Measurements from ENCODE around the gene KRT31. TPM values are rescaled to one million over a fixed set of nuclear protein-coding genes. Genes with fewer than 3 reads are reported as not detected.
"Not testable (repeated sequence)": the region's sequence is repeated elsewhere in the genome, so short reads cannot be mapped to it uniquely, and the experiment has no call there.

The KRT31 gene
- total RNA-seq, 1 donor from 2014 or later = not detected

DNA sequence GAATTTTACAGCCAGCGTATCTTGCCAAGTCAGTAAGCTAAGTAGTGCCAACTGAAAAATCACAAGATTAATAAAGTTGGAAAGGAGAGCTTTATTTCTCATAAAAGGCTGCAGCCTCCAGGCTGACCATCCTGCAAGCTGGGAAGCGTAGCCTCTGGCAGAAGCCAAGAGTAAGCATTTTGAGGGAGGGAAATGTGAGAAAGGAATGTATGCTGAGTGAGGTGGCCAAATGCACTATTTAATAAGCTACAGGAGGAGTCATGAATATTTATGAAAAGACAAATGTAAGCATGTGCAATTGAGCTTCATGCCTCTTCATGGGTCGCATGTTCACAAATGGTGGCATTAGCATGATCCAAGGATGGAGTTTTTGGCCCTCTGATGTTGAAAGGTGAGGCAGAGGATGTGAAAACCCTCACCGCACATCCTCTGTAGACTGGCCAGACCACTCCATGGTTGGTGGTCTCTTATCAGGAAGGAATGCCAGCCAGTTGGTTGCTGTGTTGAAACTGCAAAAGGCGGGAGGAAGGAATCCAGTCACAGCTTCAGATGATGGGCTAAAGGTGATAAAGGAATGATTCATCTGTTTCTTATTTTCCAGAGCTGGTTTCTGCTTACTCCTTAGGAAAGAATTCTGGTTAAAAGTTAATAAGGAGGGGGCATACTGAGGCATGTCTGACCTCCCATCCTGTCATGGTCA lies 37.0 kb downstream of the KRT31 start:
- H3K27me3 Mint-ChIP-seq (ENCODE audit: unreplicated experiment) = peaks cover 6% of the 10 kb centered on the region
- peaks cover 4% of the 10 kb centered on the region for H3K9me3 Mint-ChIP-seq (ENCODE audit: unreplicated experiment)
- no peak overlapping the region for H3K27ac Mint-ChIP-seq (ENCODE audit: unreplicated experiment)
- H3K4me1 Mint-ChIP-seq (ENCODE audit: unreplicated experiment) = no peaks in the 10 kb centered on the region
- peak; percentile 34 for DNase-seq (ENCODE audit: extremely low spot score, unreplicated experiment)
- TF ChIP-seq, protein P1, sequence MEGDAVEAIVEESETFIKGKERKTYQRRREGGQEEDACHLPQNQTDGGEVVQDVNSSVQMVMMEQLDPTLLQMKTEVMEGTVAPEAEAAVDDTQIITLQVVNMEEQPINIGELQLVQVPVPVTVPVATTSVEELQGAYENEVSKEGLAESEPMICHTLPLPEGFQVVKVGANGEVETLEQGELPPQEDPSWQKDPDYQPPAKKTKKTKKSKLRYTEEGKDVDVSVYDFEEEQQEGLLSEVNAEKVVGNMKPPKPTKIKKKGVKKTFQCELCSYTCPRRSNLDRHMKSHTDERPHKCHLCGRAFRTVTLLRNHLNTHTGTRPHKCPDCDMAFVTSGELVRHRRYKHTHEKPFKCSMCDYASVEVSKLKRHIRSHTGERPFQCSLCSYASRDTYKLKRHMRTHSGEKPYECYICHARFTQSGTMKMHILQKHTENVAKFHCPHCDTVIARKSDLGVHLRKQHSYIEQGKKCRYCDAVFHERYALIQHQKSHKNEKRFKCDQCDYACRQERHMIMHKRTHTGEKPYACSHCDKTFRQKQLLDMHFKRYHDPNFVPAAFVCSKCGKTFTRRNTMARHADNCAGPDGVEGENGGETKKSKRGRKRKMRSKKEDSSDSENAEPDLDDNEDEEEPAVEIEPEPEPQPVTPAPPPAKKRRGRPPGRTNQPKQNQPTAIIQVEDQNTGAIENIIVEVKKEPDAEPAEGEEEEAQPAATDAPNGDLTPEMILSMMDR (IDR thresholded peaks at IDR 0.05) = no peak
- no peak overlapping the region for H3K4me3 Mint-ChIP-seq (ENCODE audit: unreplicated experiment)
- no peaks in the 10 kb centered on the region for H3K36me3 Mint-ChIP-seq (ENCODE audit: unreplicated experiment)

DNA sequence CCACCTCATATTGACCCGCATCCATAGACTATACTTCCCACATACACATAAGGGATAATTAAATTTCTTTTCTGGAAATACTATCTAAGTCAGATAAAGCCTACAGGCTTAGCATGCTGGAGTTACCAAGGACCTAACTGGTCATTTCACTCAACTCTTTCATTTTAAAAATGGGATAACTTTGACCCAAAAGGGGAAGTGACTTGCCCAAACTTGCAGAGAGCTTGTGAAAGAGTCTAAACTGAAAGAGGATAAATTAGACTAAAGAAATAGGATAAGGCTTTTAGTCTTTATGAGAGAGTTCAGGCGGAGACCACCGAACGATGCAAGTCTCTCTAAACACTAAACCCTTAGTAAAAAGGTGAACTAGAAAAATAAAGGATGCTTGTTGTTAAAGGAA lies 42.9 kb downstream of the KRT31 start:
- Mint-ChIP-seq H3K9me3 (ENCODE audit: unreplicated experiment) (peaks cover 4% of the 10 kb centered on the region), H3K4me1 (ENCODE audit: unreplicated experiment) (no peaks in the 10 kb centered on the region), H3K27me3 (ENCODE audit: unreplicated experiment) (peaks cover 32% of the 10 kb centered on the region), H3K27ac (ENCODE audit: unreplicated experiment) (no peak overlapping the region), H3K36me3 (ENCODE audit: unreplicated experiment) (no peaks in the 10 kb centered on the region), H3K4me3 (ENCODE audit: unreplicated experiment) (no peak overlapping the region)
- DNase-seq (ENCODE audit: extremely low spot score, unreplicated experiment) = peak; percentile 0
- TF ChIP-seq, protein P1 (IDR thresholded peaks at IDR 0.05) = no peak

DNA sequence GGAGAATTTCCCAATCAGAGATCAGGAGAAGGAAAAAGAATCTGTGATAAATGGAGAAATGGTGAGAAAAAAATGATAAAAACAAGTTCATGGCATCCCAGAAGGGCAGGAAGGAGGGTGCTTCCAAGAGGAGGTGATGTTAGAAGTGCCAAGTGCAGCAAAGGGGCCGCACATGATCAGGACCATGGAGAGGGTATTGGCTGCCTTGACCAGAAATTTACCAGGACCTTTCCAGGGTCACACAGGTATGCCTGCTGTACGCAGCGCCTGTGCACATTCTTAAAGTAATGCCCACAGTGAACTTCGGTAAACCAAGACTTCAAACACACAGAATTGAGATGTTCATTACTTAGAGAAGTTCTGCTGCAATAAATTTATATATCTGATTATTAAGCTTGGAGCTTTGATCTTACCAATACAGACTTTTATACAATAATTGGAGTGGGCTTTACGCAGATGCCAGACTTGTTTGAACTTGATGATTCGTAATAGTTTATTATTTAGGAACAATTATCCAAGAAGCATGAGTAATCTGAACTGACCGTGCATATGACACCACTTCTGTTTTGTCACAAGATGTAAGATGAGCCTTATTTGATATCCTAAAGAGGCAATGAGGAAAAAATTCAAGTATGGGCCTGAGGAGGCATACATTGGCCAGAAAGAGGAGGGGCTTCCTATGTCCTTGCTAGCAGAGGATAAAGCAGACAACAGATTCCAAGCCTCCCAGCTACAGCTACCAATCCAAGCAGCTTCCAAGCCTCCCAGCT lies 44.6 kb downstream of the KRT31 start:
- Mint-ChIP-seq H3K9me3 (ENCODE audit: unreplicated experiment) (peaks cover 4% of the 10 kb centered on the region), H3K27ac (ENCODE audit: unreplicated experiment) (no peak overlapping the region), H3K36me3 (ENCODE audit: unreplicated experiment) (no peaks in the 10 kb centered on the region), H3K4me1 (ENCODE audit: unreplicated experiment) (no peaks in the 10 kb centered on the region), H3K27me3 (ENCODE audit: unreplicated experiment) (peaks cover 32% of the 10 kb centered on the region), H3K4me3 (ENCODE audit: unreplicated experiment) (no peak overlapping the region)
- DNase-seq (ENCODE audit: extremely low spot score, unreplicated experiment) = peak; percentile 36
- TF ChIP-seq, protein P1 (IDR thresholded peaks at IDR 0.05) = no peak

DNA sequence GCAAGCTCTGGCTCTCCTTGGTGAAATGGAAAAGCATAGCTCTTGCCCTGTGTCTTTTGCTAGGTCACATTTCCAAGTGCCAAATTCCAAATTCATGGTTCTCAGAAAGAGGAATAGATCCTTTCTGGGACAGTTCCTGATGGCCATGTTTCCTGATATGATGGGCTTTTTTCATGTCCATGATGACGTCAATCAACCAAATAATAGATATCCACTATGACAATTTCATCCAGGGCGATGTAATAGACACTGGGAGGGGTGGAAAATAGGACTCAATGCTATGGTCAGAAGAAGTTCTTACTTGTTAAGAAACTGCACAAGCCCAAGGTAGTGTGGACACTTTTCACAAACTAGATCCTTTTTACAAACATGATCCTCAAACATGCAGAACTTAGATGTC lies 46.2 kb downstream of the KRT31 start:
- no peak overlapping the region for H3K27ac Mint-ChIP-seq (ENCODE audit: unreplicated experiment)
- H3K9me3 Mint-ChIP-seq (ENCODE audit: unreplicated experiment) = no peaks in the 10 kb centered on the region
- H3K27me3 Mint-ChIP-seq (ENCODE audit: unreplicated experiment) = peaks cover 27% of the 10 kb centered on the region
- no peaks in the 10 kb centered on the region for H3K4me1 Mint-ChIP-seq (ENCODE audit: unreplicated experiment)
- H3K4me3 Mint-ChIP-seq (ENCODE audit: unreplicated experiment) = no peak overlapping the region
- TF ChIP-seq, protein P1 (IDR thresholded peaks at IDR 0.05) = no peak
- H3K36me3 Mint-ChIP-seq (ENCODE audit: unreplicated experiment) = no peaks in the 10 kb centered on the region
- DNase-seq (ENCODE audit: extremely low spot score, unreplicated experiment) = no peak

DNA sequence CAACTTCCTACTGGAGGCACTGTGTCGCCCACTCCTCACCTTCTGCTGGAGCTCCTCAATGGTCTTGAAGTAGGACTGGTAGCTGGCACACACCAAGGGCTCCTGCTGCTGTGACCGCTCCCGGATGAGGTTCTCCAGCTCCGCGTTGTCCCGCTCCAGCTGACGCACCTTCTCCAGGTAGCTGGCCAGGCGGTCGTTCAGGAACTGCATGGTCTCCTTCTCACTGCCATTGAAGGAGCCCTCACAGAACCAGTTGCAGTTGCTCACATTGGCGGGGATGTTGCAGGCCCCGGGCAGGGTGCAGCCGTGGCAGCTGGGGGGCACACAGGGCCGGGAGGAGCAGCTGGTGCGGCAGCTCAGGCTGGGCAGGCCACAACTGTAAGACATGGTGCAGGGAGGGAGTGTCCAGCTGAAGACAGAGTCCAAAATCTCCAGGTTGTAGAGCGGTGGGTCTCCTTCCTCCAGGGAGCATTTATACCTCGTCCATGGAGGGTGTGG lies 47.0 kb downstream of the KRT31 start, which contains the start of gene KRT33A:
Gene KRT33A, minus strand, starts transcription at position 448 of the 498 bp plus-strand sequence. Its CDS starts 61 bp downstream, at position 387.
- not testable (repeated sequence) for H3K9me3 Mint-ChIP-seq (ENCODE audit: unreplicated experiment); H3K36me3 Mint-ChIP-seq (ENCODE audit: unreplicated experiment); H3K4me1 Mint-ChIP-seq (ENCODE audit: unreplicated experiment); H3K27ac Mint-ChIP-seq (ENCODE audit: unreplicated experiment); H3K4me3 Mint-ChIP-seq (ENCODE audit: unreplicated experiment)
- peak; percentile 74 for DNase-seq (ENCODE audit: extremely low spot score, unreplicated experiment)
- peaks cover 26% of the 10 kb centered on the region for H3K27me3 Mint-ChIP-seq (ENCODE audit: unreplicated experiment)

All from osteocyte (in vitro differentiated cells).